Ovary (tissue), 9 donors: ENCODE measurements around the gene JAG2. TPM values are rescaled to one million over a fixed set of nuclear protein-coding genes. Genes with fewer than 3 reads are reported as not detected.

ENCODE experiments used
- DNase-seq, 5 donors: peaks; one replicate each; pipeline ENCODE4 v3.0.0-alpha.2; 2019 to 2020
- H3K27ac ChIP-seq, 2 donors: fragments of 200-600 bp; one replicate each; pipeline versions ENCODE4 v1.5.1 to v1.8.0; 2019 to 2022
- H3K27me3 ChIP-seq: fragments of 200-600 bp; one replicate; pipeline ENCODE4 v1.8.0; 2022
- H3K36me3 ChIP-seq: fragments of 200-600 bp; sonication (generic); one replicate; pipeline ENCODE4 v1.5.1; 2019
- H3K4me1 ChIP-seq: one replicate; pipeline ENCODE4 v1.8.1; 2013; ENCODE audit warnings: mild to moderate bottlenecking, moderate library complexity; ENCODE audit not compliant: insufficient read depth
- H3K4me3 ChIP-seq: fragments of 200-600 bp; sonication (generic); one replicate; pipeline ENCODE4 v1.5.1; 2017
- H3K9me3 ChIP-seq, 2 donors: fragments of 200-600 bp in 1 of 2; sonication (generic) in 1 of 2; one replicate each; pipeline versions ENCODE4 v1.5.1 to v1.8.1; 2013 to 2019; ENCODE audit warnings: mild to moderate bottlenecking in 1 of 2, moderate library complexity in 1 of 2
- EP300 ChIP-seq: sonication (generic); formaldehyde crosslinking; IDR thresholded peaks from one replicate; pipeline ENCODE4 v1.6.1; 2017; ENCODE audit warnings: antibody characterized with exemption
- POLR2A ChIP-seq: fragments of 450-650 bp; IDR thresholded peaks from one replicate; pipeline ENCODE4 v1.6.1; 2017; ENCODE audit warnings: antibody characterized with exemption, mild to moderate bottlenecking, moderate library complexity
- WGBS, 3 donors: extraction: QIAGEN DNeasy Blood & Tissue Kit in 1 of 3; methylation state at CpG; one replicate each; pipeline versions ENCODE4 v1.1.5 to v1.1.7; 2013 to 2017; 5-methylcytosine and 5-hydroxymethylcytosine counted together
- intact Hi-C, 4 donors: fragments of 100-400 bp; cut with DNase I; formaldehyde crosslinking; loops; one replicate each; pipeline versions ENCODE4 v1.11.0 to v1.15.1; 2022 to 2023
- polyA plus RNA-seq, 2 donors: library from polyadenylated mRNA; stranded (reverse); fragments of 200-250 nt in 1 of 2; fragments of 350-450 nt in 1 of 2; fragmentation: Illumina TruSeq in 1 of 2; extraction: RNeasy Lipid Tissue Mini Kit (QIAGEN cat#74804) in 1 of 2; gene quantifications; one replicate each; pipeline ENCODE4 v1.2.3, GENCODE V29; 2013 to 2014
- total RNA-seq, 7 donors: library from RNA; depleted of rRNA in 2 of 7; stranded (reverse); fragments of >200 nt in 2 of 7; fragmentation: NEBNext Ultra II Directional in 3 of 7; extraction: Animal tissue kit (Norgen Biotek cat#: 25700) in 3 of 7; gene quantifications; one replicate each; pipeline versions ENCODE4 v1.1.0 to v1.2.4, GENCODE V29; 2016 to 2023
- TF ChIP-seq, protein P1 (sequence below), 3 donors: fragments of 450-650 bp in 2 of 3; fragments of 200-600 bp in 1 of 3; IDR thresholded peaks; one replicate each; pipeline versions ENCODE4 v1.5.1 to v1.8.0; 2016 to 2022; ENCODE audit warnings: antibody characterized with exemption in 3 of 3, mild to moderate bottlenecking in 1 of 3
- donor health status: DM: no; HTN: no; CAD: no; lungs with moderate emphysema.
- donor health status: DM: no; HTN: no; CAD: no.
- donor health status: Bipolar disorder and iron deficiency.
- donor health status: DM: yes; HTN: yes; CAD: no.
- donor health status: DM: no; HTN: no; CAD: no.
- donor health status: DM: yes; HTN: yes; CAD: no.

Gene JAG2
- total and polyA plus RNA-seq, 9 donors, result 0.78 to 10.2 (median 6.5) TPM

- Histone ChIP-seq H3K4me1 (peaks cover 4% of the 10 kb centered on the region), H3K9me3 (no peaks in the 10 kb centered on the region), H3K27me3 (no peaks in the 10 kb centered on the region), H3K36me3 (no peaks in the 10 kb centered on the region), H3K4me3 (no peak overlapping the region), H3K27ac (no peak overlapping the region)
- intact Hi-C loops, result no loop called here
- no peak for TF ChIP-seq POLR2A
- no peak for TF ChIP-seq EP300
- TF ChIP-seq, protein P1, sequence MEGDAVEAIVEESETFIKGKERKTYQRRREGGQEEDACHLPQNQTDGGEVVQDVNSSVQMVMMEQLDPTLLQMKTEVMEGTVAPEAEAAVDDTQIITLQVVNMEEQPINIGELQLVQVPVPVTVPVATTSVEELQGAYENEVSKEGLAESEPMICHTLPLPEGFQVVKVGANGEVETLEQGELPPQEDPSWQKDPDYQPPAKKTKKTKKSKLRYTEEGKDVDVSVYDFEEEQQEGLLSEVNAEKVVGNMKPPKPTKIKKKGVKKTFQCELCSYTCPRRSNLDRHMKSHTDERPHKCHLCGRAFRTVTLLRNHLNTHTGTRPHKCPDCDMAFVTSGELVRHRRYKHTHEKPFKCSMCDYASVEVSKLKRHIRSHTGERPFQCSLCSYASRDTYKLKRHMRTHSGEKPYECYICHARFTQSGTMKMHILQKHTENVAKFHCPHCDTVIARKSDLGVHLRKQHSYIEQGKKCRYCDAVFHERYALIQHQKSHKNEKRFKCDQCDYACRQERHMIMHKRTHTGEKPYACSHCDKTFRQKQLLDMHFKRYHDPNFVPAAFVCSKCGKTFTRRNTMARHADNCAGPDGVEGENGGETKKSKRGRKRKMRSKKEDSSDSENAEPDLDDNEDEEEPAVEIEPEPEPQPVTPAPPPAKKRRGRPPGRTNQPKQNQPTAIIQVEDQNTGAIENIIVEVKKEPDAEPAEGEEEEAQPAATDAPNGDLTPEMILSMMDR (IDR thresholded peaks at IDR 0.05), result no peak
- DNase-seq, result no peak
- WGBS, 3 donors, result 20 to 23% (median 23%) methylated on average over 13 to 19 of the region's 19 CpGs
These were observed 2.6 kb upstream of the JAG2 start for GRCh38 chr14:105171004-105171673.

GRCh38 chr14:105169776-105170655, 1.4 kb upstream of the JAG2 start:
- DNase-seq, result no peak
- no peak overlapping the region for H3K4me3 ChIP-seq
- intact Hi-C loops, result no loop called here
- WGBS, 3 donors, result 55 to 63% (median 57%) methylated on average over 22 of the region's 22 CpGs
- H3K27ac ChIP-seq, result no peak overlapping the region
- no peaks in the 10 kb centered on the region for H3K9me3 ChIP-seq
- no peaks in the 10 kb centered on the region for H3K36me3 ChIP-seq
- H3K27me3 ChIP-seq, result no peaks in the 10 kb centered on the region
- TF ChIP-seq, protein P1 (IDR thresholded peaks at IDR 0.05), result no peak
- H3K4me1 ChIP-seq, result peaks cover 4% of the 10 kb centered on the region

GRCh38 chr14:105168979-105169507, 467 bp upstream of the JAG2 start:
- WGBS, 3 donors, result 6 to 26% (median 7%) methylated on average over 35 to 54 of the region's 54 CpGs
- Histone ChIP-seq H3K4me1 (peaks cover 4% of the 10 kb centered on the region), H3K9me3 (no peaks in the 10 kb centered on the region), H3K36me3 (no peaks in the 10 kb centered on the region), H3K27me3 (no peaks in the 10 kb centered on the region), H3K27ac (no peak overlapping the region), H3K4me3 (no peak overlapping the region)
- TF ChIP-seq POLR2A (no peak), EP300 (no peak)
- TF ChIP-seq, protein P1 (IDR thresholded peaks at IDR 0.05), result no peak
- no peak for DNase-seq
- intact Hi-C loops, result no loop called here

GRCh38 chr14:105168093-105168420, 519 bp downstream of the JAG2 start:
- TF ChIP-seq POLR2A (no peak), EP300 (no peak)
- TF ChIP-seq, protein P1 (IDR thresholded peaks at IDR 0.05), result no peak
- Histone ChIP-seq H3K36me3 (no peaks in the 10 kb centered on the region), H3K4me3 (peak overlapping the region; percentile 7), H3K9me3 (no peaks in the 10 kb centered on the region), H3K4me1 (peaks cover 4% of the 10 kb centered on the region), H3K27me3 (no peaks in the 10 kb centered on the region), H3K27ac (no peak overlapping the region)
- DNase-seq, result no peak
- 0 to 3% methylated on average over 14 to 44 of the region's 46 CpGs; no CpG with 5 or more reads in 1 of the 3 donors for WGBS, 3 donors
- intact Hi-C loops, result no loop called here
